ENCODE measurements around the gene GPX8. TPM values are rescaled to one million over a fixed set of nuclear protein-coding genes. Genes with fewer than 3 reads are reported as not detected.

The GPX8 gene
- polyA plus RNA-seq (2012; ENCODE audit: insufficient read depth, insufficient read length, low read depth): not detected

GRCh38 chr5:55159763-55160492, at the start of gene GPX8:
Gene GPX8 (plus strand): TSS chr5:55160171. CDS start chr5:55160193, 22 bp downstream.
- Histone ChIP-seq H3K9me3 (no peaks in the 10 kb centered on the region), H3K36me3 (no peaks in the 10 kb centered on the region), H3K4me3 (ENCODE audit: low read depth, low read length) (no peak within 1 kb of the TSS), H3K27me3 (peaks cover 87% of the 10 kb centered on the region), H3K4me1 (no peaks in the 10 kb centered on the region)
- no peak for DNase-seq
- TF ChIP-seq CTCF (IDR thresholded peaks at IDR 0.05; ENCODE audit: low read depth, low read length): peak; percentile 49

GRCh38 chr5:55110217-55110616, 49.8 kb upstream of the GPX8 start:
- H3K9me3 ChIP-seq: no peaks in the 10 kb centered on the region
- no peaks in the 10 kb centered on the region for H3K4me1 ChIP-seq
- H3K4me3 ChIP-seq (ENCODE audit: low read depth, low read length): no peak overlapping the region
- no peaks in the 10 kb centered on the region; the same call in 1 of the 2 replicates for H3K27me3 ChIP-seq
- DNase-seq: no peak
- H3K36me3 ChIP-seq: no peaks in the 10 kb centered on the region
- no peak for TF ChIP-seq CTCF (IDR thresholded peaks at IDR 0.05; ENCODE audit: low read depth, low read length)

GRCh38 chr5:55113327-55113726, 46.6 kb upstream of the GPX8 start:
- DNase-seq: no peak
- Histone ChIP-seq H3K4me1 (no peaks in the 10 kb centered on the region), H3K36me3 (no peaks in the 10 kb centered on the region), H3K27me3 (no peaks in the 10 kb centered on the region), H3K4me3 (ENCODE audit: low read depth, low read length) (no peak overlapping the region), H3K9me3 (no peaks in the 10 kb centered on the region)
- no peak for TF ChIP-seq CTCF (IDR thresholded peaks at IDR 0.05; ENCODE audit: low read depth, low read length)

- Histone ChIP-seq H3K4me3 (ENCODE audit: low read depth, low read length) (no peak overlapping the region), H3K9me3 (no peaks in the 10 kb centered on the region), H3K27me3 (no peaks in the 10 kb centered on the region), H3K4me1 (no peaks in the 10 kb centered on the region), H3K36me3 (no peaks in the 10 kb centered on the region)
- no peak for DNase-seq
- no peak for TF ChIP-seq CTCF (IDR thresholded peaks at IDR 0.05; ENCODE audit: low read depth, low read length)
Measured at GRCh38 chr5:55114061-55114460, 45.9 kb upstream of the GPX8 start.

GRCh38 chr5:55123365-55123764, 36.6 kb upstream of the GPX8 start:
- no peak for DNase-seq
- H3K36me3 ChIP-seq: no peaks in the 10 kb centered on the region
- H3K9me3 ChIP-seq: no peaks in the 10 kb centered on the region
- TF ChIP-seq CTCF (IDR thresholded peaks at IDR 0.05; ENCODE audit: low read depth, low read length): no peak
- no peak overlapping the region for H3K4me3 ChIP-seq (ENCODE audit: low read depth, low read length)
- no peaks in the 10 kb centered on the region for H3K4me1 ChIP-seq
- H3K27me3 ChIP-seq: peaks cover 21% of the 10 kb centered on the region

GRCh38 chr5:55134053-55134722, 25.8 kb upstream of the GPX8 start:
- no peak for DNase-seq
- Histone ChIP-seq H3K4me3 (ENCODE audit: low read depth, low read length) (no peak overlapping the region), H3K27me3 (no peaks in the 10 kb centered on the region), H3K4me1 (no peaks in the 10 kb centered on the region), H3K36me3 (no peaks in the 10 kb centered on the region), H3K9me3 (no peaks in the 10 kb centered on the region)
- TF ChIP-seq CTCF (IDR thresholded peaks at IDR 0.05; ENCODE audit: low read depth, low read length): no peak
